Measurements from ENCODE around the gene CCT5. TPM values are rescaled to one million over a fixed set of nuclear protein-coding genes. Genes with fewer than 3 reads are reported as not detected.

The CCT5 gene
- total and polyA plus RNA-seq, 8 donors: 18.5 to 201 (median 112) TPM

DNA sequence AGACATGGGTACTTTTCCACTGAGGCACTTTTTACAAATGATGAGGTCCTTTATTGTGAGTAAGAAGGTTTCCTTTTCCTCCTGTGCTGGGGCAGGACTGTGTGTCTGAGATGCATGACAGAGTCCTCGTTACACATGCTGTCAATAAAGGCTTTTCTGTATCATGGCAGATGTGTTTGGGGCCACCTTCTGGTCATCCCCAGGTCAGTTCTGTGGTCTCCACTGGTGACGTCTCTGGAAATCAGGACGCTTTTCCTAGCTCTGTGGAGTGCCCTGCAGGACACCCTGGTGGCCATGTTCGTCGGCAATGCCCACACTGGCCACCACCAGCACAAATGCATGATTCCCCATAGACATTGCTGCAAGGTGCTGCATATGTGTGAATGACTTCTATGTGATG lies 54.9 kb downstream of the CCT5 start:
- no peaks in the 10 kb centered on the region for H3K9me3 ChIP-seq
- H3K27ac ChIP-seq: peak overlapping the region in 2 of 5 donors; percentile 77 to 89
- intact Hi-C loops (cut with DNase I; ENCODE audit: low total_unique reads): no loop called here
- 84 to 98% (median 90%) methylated on average over 5 of the region's 5 CpGs for WGBS, 5 donors
- peaks cover 0 to 4% (median 0%) of the 10 kb centered on the region in 4 donors for H3K36me3 ChIP-seq
- DNase-seq: no peak
- H3K27me3 ChIP-seq: no peaks in the 10 kb centered on the region
- no peak overlapping the region for H3K4me3 ChIP-seq
- TF ChIP-seq, protein P1, sequence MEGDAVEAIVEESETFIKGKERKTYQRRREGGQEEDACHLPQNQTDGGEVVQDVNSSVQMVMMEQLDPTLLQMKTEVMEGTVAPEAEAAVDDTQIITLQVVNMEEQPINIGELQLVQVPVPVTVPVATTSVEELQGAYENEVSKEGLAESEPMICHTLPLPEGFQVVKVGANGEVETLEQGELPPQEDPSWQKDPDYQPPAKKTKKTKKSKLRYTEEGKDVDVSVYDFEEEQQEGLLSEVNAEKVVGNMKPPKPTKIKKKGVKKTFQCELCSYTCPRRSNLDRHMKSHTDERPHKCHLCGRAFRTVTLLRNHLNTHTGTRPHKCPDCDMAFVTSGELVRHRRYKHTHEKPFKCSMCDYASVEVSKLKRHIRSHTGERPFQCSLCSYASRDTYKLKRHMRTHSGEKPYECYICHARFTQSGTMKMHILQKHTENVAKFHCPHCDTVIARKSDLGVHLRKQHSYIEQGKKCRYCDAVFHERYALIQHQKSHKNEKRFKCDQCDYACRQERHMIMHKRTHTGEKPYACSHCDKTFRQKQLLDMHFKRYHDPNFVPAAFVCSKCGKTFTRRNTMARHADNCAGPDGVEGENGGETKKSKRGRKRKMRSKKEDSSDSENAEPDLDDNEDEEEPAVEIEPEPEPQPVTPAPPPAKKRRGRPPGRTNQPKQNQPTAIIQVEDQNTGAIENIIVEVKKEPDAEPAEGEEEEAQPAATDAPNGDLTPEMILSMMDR (IDR thresholded peaks at IDR 0.05): no peak
- TF ChIP-seq EP300 (IDR thresholded peaks at IDR 0.05) (no peak), POLR2AphosphoS5 (IDR thresholded peaks at IDR 0.05) (no peak), POLR2A (IDR thresholded peaks at IDR 0.05) (no peak)
- peaks cover 13 to 62% (median 44%) of the 10 kb centered on the region in 4 donors for H3K4me1 ChIP-seq

GRCh38 chr5:10306114-10306513 lies 56.0 kb downstream of the CCT5 start:
- no peak for DNase-seq
- peak overlapping the region; percentile 77 to 89 (median 88) for H3K27ac ChIP-seq
- intact Hi-C loops (cut with DNase I; ENCODE audit: low total_unique reads): no loop called here
- H3K36me3 ChIP-seq: no peaks in the 10 kb centered on the region
- 41 to 54% (median 49%) methylated on average over 5 of the region's 5 CpGs for WGBS, 5 donors
- H3K4me1 ChIP-seq: peaks cover 13 to 71% (median 46%) of the 10 kb centered on the region in 4 donors
- no peaks in the 10 kb centered on the region for H3K9me3 ChIP-seq
- no peaks in the 10 kb centered on the region for H3K27me3 ChIP-seq
- TF ChIP-seq POLR2A (IDR thresholded peaks at IDR 0.05): no peak
- TF ChIP-seq EP300 (IDR thresholded peaks at IDR 0.05): no peak
- peak in 1 of 3 donors; percentile 37 for TF ChIP-seq POLR2AphosphoS5 (IDR thresholded peaks at IDR 0.05)
- peak overlapping the region in 3 of 4 donors; percentile 62 to 68 (median 62) for H3K4me3 ChIP-seq

GRCh38 chr5:10306806-10307205 lies 56.7 kb downstream of the CCT5 start:
- H3K36me3 ChIP-seq: no peaks in the 10 kb centered on the region
- peaks cover 13 to 70% (median 46%) of the 10 kb centered on the region in 4 donors for H3K4me1 ChIP-seq
- TF ChIP-seq POLR2AphosphoS5 (IDR thresholded peaks at IDR 0.05) (no peak), EP300 (IDR thresholded peaks at IDR 0.05) (no peak), POLR2A (IDR thresholded peaks at IDR 0.05) (no peak)
- TF ChIP-seq, protein P1 (IDR thresholded peaks at IDR 0.05): no peak
- intact Hi-C loops (cut with DNase I; ENCODE audit: low total_unique reads): no loop called here
- no peak for DNase-seq
- H3K4me3 ChIP-seq: peak overlapping the region; percentile 58 to 68 (median 62)
- H3K9me3 ChIP-seq: no peaks in the 10 kb centered on the region
- peak overlapping the region in 4 of 5 donors; percentile 77 to 89 (median 82) for H3K27ac ChIP-seq
- 51 to 70% (median 66%) methylated on average over 8 of the region's 8 CpGs for WGBS, 5 donors
- H3K27me3 ChIP-seq: no peaks in the 10 kb centered on the region

GRCh38 chr5:10307206-10308148 lies 57.4 kb downstream of the CCT5 start, which contains the start of gene CMBL:
TSS of gene CMBL (minus strand) at chr5:10307902. CDS start at chr5:10290762, 17,140 bp downstream.
- TF ChIP-seq POLR2AphosphoS5 (IDR thresholded peaks at IDR 0.05): no peak
- H3K4me1 ChIP-seq: peaks cover 13 to 64% (median 43%) of the 10 kb centered on the region in 4 donors
- WGBS, 5 donors: 4 to 10% (median 8%) methylated on average over 34 to 56 of the region's 56 CpGs
- no peaks in the 10 kb centered on the region for H3K9me3 ChIP-seq
- DNase-seq: peak in 1 of 2 donors; percentile 84
- no peaks in the 10 kb centered on the region for H3K27me3 ChIP-seq
- H3K27ac ChIP-seq: peak within 1 kb of the TSS; percentile 77 to 90 (median 88)
- intact Hi-C loops (cut with DNase I; ENCODE audit: low total_unique reads): no loop called here
- peak within 1 kb of the TSS; percentile 58 to 68 (median 62) for H3K4me3 ChIP-seq
- H3K36me3 ChIP-seq: no peaks in the 10 kb centered on the region

GRCh38 chr5:10308844-10309243 lies 58.8 kb downstream of the CCT5 start:
- H3K27ac ChIP-seq: no peak overlapping the region
- H3K4me3 ChIP-seq: no peak overlapping the region
- H3K36me3 ChIP-seq: no peaks in the 10 kb centered on the region
- no peaks in the 10 kb centered on the region for H3K27me3 ChIP-seq
- TF ChIP-seq POLR2A (IDR thresholded peaks at IDR 0.05) (no peak), EP300 (IDR thresholded peaks at IDR 0.05) (no peak), POLR2AphosphoS5 (IDR thresholded peaks at IDR 0.05) (no peak)
- TF ChIP-seq, protein P1 (IDR thresholded peaks at IDR 0.05): no peak
- intact Hi-C loops (cut with DNase I; ENCODE audit: low total_unique reads): no loop called here
- no peak for DNase-seq
- 81 to 88% (median 85%) methylated on average over 5 to 6 of the region's 6 CpGs for WGBS, 5 donors
- peaks cover 7 to 52% (median 32%) of the 10 kb centered on the region in 4 donors for H3K4me1 ChIP-seq
- no peaks in the 10 kb centered on the region for H3K9me3 ChIP-seq
